ENCODE measurements around the gene RHCE.
"Not testable (repeated sequence)": the region's sequence is repeated elsewhere in the genome, so short reads cannot be mapped to it uniquely, and the experiment has no call there.

Gene RHCE

DNA sequence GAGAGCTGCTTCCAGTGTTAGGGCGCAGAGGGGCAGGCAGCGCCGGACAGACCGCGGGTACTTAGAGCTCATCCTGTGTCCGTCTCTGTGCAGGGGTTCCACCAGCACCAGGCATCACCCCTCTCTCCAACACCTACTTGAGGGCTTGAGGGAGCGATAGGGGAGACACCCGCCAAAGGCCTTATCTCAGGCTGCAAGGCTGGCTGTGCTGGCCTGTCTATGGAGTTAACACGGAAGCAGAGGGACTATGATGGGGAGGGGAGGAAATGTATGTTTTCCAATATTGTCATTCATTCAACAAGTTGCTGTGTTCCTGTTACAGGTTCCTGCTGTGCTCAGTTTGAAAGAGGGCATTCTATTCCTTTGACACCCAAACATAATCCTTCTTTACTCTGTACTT lies at the start of gene RHCE:
Gene RHCE, minus strand, starts transcription at position 111 of the 400 bp plus-strand sequence. Its CDS starts 39 bp downstream, at position 72.
- DNase-seq, result not testable (repeated sequence)

DNA sequence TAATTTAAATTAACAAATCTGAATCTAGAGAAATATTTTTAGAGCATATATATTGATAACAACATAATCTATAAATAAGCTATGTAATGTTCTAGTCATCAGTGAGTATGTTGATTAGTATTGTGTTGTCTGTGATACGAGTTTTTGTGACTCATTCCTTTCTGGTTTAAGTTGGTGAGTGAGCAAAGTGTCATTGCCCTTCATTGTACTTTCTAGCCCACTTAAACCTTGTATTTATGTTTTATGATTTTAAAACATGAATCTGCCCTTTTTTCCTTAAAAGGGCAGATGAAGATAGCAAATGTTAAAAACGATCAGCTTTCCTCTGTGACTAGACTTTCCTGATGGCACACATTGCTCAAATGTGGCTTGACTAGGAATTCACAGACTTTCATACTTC lies 48.6 kb upstream of the RHCE start:
- DNase-seq, result no peak

DNA sequence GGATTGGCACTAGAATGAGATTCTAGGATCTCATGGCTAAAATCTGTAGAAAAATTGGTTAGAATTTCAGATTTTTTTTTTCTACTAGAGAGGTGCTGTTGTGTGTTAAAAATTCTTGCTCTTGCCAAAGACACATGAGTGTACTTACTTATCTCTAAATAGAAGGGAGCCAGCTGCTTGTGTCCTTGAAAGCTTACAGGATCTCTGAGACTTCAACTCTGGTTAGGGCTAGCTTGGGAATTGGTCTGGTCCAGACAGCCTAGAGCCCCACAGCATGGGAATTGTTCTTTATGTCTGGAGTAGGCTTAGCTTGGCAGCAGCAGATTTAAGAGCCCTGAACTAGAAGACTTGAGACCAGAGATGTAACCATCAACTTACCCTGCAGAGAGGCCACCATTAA lies 47.4 kb upstream of the RHCE start:
- peak; percentile 64 for DNase-seq

DNA sequence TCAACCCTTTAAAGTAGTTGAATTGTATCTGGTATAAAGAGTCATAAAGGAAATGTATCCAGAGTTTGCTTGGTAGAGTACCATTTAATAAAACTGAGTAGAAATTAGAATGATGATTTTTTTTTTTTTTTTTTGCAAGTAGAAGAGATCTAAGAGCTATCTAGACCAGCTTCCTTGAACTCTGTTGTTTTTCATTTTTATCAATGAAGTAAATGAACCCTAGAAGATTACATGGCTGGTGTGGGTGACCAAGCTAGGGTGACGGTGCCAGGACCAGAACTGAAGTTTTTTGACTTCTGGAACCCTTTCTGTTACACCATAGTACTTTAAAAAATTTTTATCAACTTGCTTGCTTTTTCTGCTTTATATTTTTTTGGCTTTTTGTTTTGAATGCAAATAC lies 47.0 kb upstream of the RHCE start:
- no peak for DNase-seq

DNA sequence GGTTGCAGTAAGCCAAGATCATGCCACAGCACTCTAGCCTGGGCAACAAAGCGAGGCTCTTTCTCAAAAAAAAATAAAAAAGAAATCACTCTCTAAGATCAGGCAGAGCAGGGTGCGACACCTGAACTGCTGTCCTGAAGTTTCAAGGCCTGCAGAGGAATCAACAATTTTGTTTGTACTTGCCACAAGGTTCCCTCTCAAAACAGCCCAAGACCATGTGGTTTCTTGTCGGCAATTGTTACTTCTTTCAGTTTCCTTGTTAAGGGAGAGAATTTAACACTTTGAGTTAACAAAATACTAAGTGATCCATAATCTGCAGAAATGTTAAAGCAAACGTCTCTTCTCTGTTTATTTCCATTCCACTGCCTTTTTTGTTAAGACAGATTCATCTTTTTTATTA lies 46.6 kb upstream of the RHCE start:
- DNase-seq, result no peak

DNA sequence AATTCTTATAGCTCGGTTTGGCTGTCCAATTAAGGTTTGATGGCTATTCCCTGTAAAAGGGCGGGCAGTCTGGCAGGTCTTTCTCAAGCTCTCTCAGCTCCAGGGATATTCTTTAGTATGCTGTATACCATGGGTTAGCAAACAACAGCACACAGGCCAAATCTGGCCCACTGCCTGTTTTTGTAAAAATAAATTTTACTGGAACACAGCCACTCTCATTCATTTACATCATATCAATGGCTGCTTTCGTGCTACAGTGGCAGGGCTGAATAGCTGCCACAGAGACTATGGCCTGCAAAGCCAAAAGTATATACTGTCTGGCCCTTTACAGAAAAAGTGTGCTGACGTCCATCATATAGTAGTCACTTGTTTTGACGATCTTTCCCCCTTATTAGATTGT lies 42.1 kb upstream of the RHCE start:
- peak; percentile 46 for DNase-seq

DNA sequence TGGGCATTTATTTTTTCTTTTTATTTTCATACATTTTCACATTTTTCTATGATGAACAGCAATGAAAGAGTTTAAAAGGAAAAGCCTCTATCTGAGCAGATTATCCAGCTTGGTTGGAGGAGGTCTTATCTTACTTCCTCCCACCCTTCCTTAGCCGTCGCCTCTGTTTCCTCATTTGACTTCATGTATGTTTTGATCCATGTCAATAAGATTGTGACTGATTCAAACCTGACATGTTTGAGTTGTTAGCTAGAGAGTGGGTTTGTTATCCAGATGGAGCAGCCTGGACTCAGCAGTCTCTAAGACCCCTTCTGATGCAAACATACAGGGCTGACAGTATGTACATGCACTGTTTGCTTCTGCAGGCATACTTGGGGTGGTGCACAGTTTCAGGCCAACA lies 41.2 kb upstream of the RHCE start:
- DNase-seq, result no peak

DNA sequence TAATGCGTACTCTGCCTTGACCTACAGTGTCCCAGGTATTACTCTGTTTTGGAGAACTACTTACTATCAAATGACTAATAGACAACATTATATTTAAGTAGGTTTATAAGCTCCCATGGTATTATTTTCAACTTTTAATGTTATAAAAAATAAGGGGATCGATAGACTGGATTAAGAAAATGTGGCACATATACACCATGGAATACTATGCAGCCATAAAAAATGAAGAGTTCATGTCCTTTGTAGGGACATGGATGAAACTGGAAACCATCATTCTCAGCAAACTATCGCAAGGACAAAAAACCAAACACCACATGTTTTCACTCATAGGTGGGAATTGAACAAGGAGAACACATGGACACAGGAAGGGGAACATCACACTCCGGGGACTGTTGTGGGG lies 40.2 kb upstream of the RHCE start:
- not testable (repeated sequence) for DNase-seq

DNA sequence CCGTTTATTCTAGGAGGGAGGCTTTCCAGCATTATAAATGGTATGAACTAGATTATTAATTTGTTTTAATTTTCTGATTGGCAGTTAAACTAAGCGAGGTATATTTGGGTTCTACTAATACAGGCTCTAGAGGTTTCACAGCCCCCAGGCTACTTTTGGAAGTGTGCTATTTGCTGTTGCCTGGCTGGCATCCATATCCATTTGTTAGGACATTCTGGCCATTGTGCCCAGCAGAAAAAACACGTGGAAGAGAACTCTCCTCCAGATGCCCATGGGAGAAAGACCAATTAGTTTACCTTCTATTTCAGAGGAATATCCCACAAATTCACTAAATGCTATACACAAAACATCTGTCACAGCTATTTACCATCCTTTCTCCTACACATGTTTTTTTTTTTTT lies 39.4 kb upstream of the RHCE start:
- no peak for DNase-seq

DNA sequence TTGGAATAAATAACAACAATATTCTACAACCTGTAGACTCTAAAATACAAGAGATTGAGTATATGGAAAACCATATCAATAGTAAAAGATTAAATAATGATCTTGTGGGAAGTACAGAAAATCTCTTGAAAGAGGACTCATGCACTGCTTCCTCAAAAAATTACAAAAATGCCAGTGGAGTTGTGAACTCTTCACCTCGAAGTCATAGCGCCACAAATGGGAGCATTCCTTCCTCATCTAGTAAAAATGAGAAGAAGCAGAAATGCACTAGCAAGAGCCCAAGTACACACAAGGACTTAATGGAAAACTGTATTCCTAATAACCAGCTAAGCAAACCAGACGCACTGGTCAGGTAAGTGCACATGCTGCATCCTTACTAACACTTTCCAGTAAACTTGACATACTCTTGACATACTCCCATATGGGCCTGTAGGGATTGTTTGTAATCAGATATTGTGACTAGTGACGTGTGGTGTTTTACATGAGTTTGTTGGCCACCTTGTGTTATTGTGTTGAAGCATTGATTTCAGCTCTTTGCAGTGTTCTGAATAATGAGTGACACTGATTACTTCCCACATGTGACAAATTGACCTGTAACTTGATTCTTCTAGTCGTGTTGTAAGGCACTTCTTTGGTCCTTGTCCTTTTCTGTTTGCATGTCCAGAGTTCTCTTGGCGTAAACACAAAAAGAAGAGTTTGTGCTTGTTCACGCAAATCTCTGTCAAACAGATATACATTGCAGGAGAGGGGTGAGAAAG lies 38.1 kb upstream of the RHCE start:
- no peak for DNase-seq

DNA sequence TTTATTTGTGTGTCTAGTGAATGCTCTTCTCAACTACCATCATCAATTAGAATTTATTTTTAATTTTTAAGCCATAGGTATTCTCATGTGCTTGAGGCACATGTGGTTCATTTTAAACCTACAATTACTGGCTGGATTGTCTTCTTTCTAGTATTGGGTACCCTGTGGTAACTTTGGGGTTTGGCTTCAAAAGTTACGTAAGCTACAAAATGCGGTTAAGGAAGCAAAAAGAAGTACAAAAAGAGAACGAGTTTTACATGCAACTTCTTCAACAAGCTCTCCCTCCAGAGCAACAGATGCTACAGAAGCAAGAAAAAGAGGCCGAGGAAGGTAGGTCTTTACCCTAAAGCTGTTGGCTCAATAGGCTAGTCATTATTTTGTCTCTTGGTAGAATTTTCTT lies 35.9 kb upstream of the RHCE start:
- no peak for DNase-seq

DNA sequence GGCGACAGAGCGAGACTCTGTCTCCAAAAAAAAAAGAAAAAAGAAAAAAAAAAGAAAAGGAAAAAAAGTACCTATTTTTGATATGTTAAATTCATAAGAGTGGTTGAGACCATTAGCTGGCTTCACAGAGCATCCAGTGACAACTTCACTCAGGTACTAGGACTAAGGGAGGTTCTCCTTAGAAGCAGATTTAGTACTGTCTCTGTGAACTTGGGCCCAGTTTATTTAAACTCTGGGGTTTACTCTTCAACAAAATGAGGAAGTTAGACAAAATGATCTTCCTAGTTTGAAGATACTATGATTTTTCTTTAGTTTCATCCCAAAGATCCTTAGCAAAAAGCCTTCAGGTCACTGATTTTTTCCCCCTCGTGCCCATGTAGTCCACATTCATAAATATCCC lies 31.3 kb upstream of the RHCE start:
- no peak for DNase-seq

DNA sequence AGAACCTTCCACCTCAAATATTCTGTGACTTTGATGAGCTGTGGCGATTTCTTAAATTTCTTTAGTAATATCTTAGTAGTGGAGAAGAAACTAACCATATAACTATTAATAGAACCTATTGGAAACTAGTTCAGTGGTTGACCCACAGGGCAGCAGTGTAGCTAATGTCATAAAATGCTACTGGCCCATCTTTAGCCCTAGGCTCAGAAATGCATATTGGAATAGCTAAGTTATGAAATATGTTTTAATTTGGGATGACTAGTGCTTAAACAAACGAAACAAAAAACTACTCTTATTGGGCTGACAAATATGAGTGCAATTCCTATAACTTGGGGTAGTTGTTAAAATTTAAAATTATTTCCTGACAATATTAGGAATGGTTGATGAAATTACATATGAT lies 30.3 kb upstream of the RHCE start:
- DNase-seq, result no peak

DNA sequence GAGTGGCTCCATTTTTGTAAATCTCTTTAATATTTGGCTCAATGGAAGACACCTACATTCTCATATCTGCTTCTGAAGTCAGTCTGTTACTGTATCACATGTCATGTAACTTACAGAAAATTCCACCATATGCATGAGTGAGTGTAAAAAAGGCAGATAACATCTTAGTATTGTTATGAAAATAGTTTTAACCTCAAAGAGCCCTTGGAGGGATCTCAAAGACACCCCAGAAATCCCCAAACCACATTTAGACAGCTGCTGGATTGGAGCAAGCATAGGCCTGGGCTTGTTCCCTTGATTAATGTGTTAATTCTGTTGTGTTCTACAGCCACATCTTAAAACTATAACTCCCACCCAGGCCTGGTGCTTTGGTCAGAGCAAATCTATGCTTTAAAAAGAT lies 26.9 kb upstream of the RHCE start:
- no peak for DNase-seq

DNA sequence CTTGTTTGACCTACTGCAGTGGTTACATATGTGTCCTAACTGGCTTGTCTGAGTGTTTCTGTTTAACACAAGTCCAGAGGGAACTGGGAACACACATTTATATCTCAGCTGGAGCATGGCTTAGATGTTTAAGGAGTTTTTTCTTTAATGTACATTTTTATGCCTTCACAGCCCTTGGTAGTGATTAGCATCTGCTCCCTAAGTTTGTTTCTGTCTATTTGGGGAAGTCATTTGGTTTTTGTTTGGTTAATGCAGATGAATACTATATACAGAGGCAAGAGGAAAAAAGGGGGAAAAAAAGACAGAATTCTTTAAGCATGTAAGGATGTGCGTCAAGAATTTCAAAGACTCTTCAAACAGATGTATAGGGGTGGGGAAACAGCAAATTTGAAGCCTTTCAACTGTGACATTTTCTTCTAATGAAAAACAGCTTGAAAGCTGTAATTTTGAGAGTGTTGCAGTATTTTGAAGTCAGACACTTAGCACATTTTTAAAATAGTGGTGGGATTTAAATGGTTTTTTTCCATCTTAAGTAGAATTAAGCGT lies 25.4 kb upstream of the RHCE start:
- DNase-seq, result no peak

DNA sequence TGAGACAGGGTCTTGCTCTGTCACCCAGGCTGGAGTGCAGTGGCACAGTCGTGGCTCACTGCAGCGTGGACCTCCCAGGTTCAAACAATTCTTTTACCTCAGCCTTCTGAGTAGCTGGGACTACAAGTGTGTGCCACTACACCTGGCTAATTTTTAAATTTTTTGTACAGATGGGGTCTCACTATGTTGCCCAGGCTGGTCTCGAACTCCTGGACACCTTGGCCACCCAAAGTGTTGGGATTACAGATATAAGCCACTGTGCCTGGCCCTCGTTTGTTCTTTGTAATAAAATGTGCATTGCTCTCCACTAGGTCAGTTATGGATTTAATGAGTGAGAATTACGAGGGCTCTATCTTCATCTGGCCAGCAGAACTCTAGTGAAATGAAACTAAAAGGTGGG lies 24.0 kb upstream of the RHCE start:
- DNase-seq, result not testable (repeated sequence)

DNA sequence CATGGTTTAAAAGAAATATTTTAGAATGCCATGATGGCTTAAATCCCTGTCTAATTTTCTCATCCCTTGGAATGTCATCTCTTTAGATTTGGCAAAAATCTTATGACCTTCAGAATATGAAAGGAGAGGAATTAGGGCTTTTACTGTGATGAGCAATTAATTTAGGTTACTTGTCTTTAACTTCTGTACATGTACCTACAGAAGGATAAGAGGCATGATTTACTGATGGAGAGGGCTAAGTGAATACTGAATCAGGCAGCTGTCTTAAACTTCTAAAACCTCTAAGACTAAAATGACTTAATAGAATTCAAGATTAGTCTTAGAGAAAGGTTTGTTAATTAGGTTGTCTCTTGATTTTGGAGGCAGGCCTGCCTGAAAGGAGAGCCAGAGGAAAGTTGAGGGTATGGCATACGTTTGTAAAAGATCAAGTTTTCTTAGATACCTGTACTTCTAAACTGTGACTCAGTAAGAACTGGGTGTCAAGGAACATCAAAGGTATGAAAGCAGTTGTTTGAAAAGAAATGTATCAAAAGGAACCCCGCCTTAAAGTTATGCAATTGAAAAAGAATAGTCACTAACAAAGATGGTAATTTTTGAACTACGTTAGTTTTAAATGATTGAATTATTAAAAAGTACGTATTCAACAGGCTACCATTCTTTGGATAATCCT lies 22.5 kb upstream of the RHCE start:
- no peak for DNase-seq

DNA sequence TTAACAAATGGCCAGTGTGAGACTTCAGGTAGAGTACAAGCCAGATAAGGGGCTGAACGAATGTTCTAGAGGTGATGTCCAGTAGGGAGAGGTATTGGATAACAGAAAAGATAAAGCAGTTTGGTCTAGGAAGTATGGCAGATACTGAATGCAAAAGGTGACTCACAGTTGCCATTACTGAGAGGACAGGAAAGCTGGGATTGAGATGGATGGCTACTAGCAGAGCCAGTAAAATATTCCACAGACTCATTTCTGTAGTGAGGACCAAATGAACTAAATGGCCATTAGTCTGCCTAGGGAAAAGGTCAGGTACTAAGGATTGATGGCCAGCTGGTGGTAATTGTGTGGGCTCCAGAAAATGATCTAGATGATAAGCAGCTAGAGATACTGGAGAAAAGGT lies 21.6 kb upstream of the RHCE start:
- no peak for DNase-seq

DNA sequence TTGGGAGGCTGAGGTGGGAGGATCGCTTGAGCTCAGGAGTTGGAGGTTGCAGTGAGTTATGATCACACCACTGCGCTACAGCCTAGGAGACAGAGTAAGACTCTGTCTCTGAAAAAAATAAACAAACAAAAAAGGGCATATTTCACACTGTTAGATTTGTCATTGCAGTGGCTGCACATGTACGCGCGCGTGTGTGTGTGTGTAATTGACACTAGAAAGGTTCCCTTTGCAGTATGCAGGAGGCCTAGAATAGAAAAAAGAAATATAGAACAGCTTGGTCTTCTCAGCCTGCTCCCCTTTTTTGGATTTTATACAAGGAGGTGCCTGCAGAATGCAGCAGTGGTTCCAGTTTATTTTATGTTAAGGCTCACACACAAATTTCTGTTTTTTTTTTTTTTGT lies 18.7 kb upstream of the RHCE start:
- no peak for DNase-seq

DNA sequence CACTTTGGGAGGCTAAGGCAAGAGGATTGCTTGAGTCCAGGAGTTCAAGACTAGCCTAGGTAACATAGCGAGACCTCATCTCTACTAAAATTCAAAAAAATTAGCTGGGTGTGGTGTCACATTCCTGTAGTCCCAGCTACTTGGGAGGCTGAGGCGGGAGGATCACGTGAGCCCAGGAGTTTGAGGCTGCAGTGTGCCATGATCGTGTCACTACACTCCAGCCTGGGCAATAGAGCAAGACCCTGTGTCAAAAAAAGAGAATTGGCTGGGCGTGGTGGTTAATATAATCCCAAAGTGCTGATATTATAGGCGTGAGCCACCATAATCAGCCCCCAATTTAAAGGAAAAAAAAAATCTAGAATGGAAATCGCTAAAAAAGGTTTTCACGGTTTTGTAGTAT lies 17.0 kb upstream of the RHCE start:
- DNase-seq, result no peak

DNA sequence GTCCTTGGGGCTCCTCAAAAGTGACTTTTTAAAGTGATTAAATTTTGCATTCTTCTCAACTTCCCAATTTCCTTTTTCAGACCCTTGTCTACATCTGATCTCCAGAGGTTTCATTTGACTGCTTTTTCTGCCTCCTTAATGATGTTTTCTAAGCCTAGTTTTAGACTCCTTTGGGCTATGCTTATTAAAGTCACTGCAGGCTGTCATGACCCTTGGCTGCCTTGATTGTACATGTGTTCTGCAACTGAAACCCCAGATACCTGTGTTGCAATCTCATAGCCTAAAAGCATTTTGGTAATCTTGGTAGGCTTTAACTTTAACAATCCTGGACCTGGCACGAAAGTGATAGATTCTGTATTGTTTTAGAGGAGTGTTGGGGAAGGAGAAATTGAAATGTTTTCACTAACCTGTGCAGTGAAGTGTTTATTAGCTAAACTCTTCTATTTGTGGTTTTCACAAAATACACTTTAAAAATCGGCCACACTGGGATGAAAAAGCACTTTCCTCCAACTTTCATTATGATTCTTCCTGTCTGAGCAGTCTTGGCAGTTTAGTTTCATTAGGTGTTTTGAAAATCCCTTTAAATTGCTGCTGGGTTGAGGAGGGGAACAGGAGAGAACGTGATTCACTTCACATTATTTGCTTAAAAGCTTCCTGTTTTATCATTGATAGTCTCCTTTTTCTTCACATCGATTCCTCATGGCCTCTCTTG lies 14.9 kb upstream of the RHCE start:
- DNase-seq, result no peak

DNA sequence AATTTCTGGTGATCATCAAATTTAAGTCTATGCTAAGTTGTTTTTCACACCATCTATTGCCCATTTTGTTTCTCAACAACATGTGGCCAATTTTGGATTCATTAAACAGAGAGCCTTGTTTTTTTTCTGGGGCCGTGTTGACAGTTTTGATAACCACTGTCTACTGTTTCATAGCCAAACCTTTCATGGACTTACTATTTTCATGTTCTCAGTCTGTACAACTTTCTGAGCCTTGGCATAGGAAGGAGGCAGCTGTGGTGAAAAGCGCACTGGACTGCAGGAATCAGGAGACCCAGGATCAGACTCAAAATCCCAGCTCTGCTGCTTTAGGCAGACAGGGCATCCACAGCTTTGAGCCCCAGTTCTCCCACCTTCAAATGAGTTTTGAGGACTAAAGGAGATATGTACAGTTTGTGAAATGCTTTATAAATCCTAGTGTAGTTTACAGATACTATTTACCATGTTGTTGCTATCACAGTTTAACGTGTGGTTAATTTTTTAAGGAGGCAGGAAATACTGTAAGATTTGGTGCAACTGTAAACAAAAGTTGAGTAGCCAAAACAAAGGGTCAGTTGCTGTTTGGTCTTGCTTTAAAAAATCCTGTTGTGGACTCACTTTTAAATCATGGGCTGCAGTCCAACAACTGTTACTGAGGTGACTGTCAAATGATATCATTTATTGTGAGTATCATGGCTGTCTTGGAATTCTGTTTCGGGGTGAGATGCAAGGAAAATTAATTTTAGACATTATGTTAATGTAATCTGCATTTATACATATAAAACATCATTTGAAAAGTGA lies 13.0 kb upstream of the RHCE start:
- no peak for DNase-seq

Measured in DMS79 treated with DMSO at 0.1 percent for 48 hours (cell line).